ENCODE measurements around the gene COL4A3.

GRCh38 chr2:227123697-227124096, 40.7 kb upstream of the COL4A3 start:
- TF ChIP-seq CTCF (IDR thresholded peaks at IDR 0.05), result no peak
- TF ChIP-seq POLR2A (IDR thresholded peaks at IDR 0.05), result no peak
- TF ChIP-seq POLR2AphosphoS5 (IDR thresholded peaks at IDR 0.05), result no peak
